Peyer's patch (tissue), 4 donors: ENCODE measurements around the gene PFKL.

Experiments used
- POLR2A ChIP-seq, 2 donors: fragments of 450-650 bp; IDR thresholded peaks; one replicate each; pipeline ENCODE4 v1.5.1; 2017; ENCODE audit warnings: antibody characterized with exemption in 2 of 2, mild to moderate bottlenecking in 2 of 2, moderate library complexity in 2 of 2
- TF ChIP-seq, protein P1 (sequence below), 6 experiments: fragments of 450-650 bp in 4 of 6; fragments of 200-600 bp in 2 of 6; sonication (generic) in 1 of 6; IDR thresholded peaks; one replicate each; pipeline ENCODE4 v1.5.1; 2017 to 2019; ENCODE audit warnings: antibody characterized with exemption in 6 of 6, mild to moderate bottlenecking in 3 of 6, moderate library complexity in 1 of 6

DNA sequence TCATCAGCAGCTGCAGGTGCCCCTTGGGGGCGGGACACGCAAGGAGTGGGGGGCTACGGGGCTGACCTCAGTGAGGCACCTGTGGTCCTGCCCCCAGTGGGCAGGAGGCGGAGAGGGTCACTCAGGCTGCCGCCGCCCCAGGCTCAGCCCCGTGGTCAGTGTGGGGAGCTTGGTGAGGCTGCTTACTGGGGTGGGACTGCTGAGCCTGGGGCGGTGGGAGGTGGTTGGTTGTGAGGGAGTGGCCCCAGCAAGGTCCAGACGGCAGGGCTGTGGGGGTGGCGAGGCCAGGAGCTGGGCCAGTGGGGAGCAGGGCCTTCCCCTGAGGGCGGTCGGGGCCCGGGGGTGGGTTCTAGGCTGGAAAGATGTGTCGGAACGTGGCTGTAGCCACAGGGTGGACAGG, 14.3 kb downstream of the PFKL start:
- TF ChIP-seq, protein P1, sequence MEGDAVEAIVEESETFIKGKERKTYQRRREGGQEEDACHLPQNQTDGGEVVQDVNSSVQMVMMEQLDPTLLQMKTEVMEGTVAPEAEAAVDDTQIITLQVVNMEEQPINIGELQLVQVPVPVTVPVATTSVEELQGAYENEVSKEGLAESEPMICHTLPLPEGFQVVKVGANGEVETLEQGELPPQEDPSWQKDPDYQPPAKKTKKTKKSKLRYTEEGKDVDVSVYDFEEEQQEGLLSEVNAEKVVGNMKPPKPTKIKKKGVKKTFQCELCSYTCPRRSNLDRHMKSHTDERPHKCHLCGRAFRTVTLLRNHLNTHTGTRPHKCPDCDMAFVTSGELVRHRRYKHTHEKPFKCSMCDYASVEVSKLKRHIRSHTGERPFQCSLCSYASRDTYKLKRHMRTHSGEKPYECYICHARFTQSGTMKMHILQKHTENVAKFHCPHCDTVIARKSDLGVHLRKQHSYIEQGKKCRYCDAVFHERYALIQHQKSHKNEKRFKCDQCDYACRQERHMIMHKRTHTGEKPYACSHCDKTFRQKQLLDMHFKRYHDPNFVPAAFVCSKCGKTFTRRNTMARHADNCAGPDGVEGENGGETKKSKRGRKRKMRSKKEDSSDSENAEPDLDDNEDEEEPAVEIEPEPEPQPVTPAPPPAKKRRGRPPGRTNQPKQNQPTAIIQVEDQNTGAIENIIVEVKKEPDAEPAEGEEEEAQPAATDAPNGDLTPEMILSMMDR (IDR thresholded peaks at IDR 0.05): no peak
- TF ChIP-seq POLR2A (IDR thresholded peaks at IDR 0.05): no peak
